Activated gamma-delta T cell (primary cell): ENCODE measurements around the gene FAM240A.

Experiments
- DNase-seq: peaks from one replicate; lab custom pipeline; 2025; lab: John Stamatoyannopoulos, UW

Gene FAM240A

DNA sequence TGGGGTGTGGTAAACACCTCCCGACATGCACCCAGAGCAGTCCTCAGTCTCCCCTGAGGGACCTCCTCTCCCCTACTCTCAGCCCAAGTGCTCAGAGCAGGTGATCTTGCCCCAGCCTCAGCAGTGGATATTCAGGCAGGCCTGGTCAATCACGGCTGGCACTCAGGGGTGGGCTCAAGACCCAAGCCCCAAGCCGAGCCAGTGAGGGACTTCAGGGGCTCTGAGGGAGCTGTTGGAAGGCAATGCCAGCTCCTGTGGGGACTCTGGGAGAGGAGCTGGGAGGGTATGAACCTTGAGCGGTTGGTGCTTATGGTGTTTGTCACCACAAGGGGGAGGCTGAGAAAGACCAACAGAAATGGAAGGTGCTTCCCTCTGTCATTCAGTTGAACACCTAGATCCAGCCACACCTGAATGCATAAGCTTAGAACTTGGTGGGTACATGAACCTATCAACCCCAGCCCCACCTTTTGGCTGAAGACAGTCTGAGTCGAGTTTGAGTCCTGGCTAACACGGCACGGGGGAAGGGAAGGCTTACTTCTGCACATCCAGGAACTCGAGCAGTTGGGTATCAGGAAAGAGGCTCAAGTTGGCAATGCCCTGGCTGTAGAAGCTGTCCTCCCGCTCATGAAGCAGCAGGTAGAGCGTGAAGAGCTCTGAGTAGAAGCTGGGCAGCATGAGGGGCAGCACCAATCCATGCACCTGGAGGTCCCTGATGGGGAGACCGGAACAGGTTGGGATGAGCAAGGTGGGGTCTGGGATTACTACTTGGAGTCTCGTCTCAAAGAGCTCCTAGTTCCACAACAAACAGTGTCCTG lies 61.9 kb downstream of the FAM240A start:
- DNase-seq, result no peak

DNA sequence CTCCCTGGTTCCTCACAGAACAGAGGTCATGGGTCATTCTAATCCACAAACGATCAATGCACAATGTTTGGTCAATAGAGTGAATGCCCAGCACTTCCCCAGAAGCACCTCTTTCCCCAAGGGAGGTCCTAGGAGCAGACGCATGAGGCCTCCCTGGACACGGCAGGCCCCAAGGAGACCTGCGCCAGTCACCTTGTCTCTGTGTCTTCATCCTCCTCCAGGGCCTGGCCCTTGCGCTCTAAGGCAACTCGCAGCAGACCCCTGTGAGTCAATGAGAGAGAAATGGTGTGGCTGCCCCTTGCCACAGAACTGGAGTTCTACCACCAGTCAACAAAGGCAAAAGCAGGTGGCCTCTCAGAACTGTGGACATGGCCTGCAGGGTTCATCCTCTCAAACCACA lies 63.1 kb downstream of the FAM240A start:
- DNase-seq, result no peak
